ENCODE measurements around the gene TRHDE. TPM values are rescaled to one million over a fixed set of nuclear protein-coding genes. Genes with fewer than 3 reads are reported as not detected.

The TRHDE gene
- total RNA-seq, 1 experiment from 2014 or later = not detected

DNA sequence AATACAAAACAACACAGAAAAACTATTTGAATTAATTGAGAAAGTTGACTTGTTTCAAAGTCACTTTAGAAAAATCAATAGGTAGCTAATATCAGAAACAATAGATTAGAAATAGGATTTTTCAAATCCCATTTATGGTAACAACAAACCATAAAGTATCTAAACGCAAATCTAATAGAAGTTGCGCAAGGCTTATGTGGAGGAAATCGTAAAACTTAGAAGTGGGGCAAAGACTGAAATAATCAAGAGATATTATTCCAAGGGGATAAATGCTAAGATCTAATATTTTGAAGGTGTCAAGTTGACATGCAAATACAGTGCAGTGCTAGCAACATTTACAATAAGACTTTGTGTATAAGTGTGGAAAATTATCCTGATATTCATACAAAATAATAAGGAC, 87.2 kb downstream of the TRHDE start:
- CTCF ChIA-PET = no interaction called here
- Mint-ChIP-seq H3K27me3 (ENCODE audit: insufficient read depth, unreplicated experiment) (no peaks in the 10 kb centered on the region), H3K4me1 (ENCODE audit: insufficient read depth, unreplicated experiment) (no peaks in the 10 kb centered on the region), H3K27ac (ENCODE audit: low read depth, unreplicated experiment) (no peak overlapping the region), H3K36me3 (ENCODE audit: insufficient read depth, unreplicated experiment) (no peaks in the 10 kb centered on the region), H3K9me3 (ENCODE audit: unreplicated experiment) (peaks cover 11% of the 10 kb centered on the region), H3K4me3 (ENCODE audit: unreplicated experiment) (no peak overlapping the region)
- no TSS peak for BruUV-seq (replicated peaks)
- POLR2A ChIA-PET = no interaction called here
- intact Hi-C loops (cut with micrococcal nuclease) = no loop called here
- TF ChIP-seq, protein P1, sequence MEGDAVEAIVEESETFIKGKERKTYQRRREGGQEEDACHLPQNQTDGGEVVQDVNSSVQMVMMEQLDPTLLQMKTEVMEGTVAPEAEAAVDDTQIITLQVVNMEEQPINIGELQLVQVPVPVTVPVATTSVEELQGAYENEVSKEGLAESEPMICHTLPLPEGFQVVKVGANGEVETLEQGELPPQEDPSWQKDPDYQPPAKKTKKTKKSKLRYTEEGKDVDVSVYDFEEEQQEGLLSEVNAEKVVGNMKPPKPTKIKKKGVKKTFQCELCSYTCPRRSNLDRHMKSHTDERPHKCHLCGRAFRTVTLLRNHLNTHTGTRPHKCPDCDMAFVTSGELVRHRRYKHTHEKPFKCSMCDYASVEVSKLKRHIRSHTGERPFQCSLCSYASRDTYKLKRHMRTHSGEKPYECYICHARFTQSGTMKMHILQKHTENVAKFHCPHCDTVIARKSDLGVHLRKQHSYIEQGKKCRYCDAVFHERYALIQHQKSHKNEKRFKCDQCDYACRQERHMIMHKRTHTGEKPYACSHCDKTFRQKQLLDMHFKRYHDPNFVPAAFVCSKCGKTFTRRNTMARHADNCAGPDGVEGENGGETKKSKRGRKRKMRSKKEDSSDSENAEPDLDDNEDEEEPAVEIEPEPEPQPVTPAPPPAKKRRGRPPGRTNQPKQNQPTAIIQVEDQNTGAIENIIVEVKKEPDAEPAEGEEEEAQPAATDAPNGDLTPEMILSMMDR (IDR thresholded peaks at IDR 0.05; ENCODE audit: unreplicated experiment) = no peak
- no peak for DNase-seq (ENCODE audit: unreplicated experiment)

DNA sequence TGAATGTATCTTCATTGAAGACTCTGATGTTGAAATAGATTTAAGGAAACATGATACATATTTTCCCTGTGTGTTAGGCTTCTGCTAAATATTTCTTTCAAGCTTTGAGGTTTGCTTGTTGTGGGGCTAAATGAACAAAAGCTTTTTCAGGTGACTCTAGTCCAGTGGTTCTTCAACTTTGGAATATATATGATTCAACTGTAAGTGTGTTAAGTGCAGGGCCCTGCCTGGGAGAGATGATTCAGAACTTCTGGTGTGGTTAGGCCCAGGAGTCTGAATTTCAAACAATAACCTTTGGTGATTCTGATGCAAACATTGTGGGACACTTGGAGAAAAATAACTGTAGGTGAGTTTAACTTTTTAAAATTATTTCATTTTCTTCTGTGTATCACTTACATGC, 93.0 kb downstream of the TRHDE start:
- intact Hi-C loops (cut with micrococcal nuclease) = no loop called here
- no peak overlapping the region for H3K4me3 Mint-ChIP-seq (ENCODE audit: unreplicated experiment)
- H3K36me3 Mint-ChIP-seq (ENCODE audit: insufficient read depth, unreplicated experiment) = no peaks in the 10 kb centered on the region
- H3K4me1 Mint-ChIP-seq (ENCODE audit: insufficient read depth, unreplicated experiment) = no peaks in the 10 kb centered on the region
- BruUV-seq (replicated peaks) = no TSS peak
- no peak for DNase-seq (ENCODE audit: unreplicated experiment)
- no peaks in the 10 kb centered on the region for H3K9me3 Mint-ChIP-seq (ENCODE audit: unreplicated experiment)
- no peaks in the 10 kb centered on the region for H3K27me3 Mint-ChIP-seq (ENCODE audit: insufficient read depth, unreplicated experiment)
- POLR2A ChIA-PET = no interaction called here
- no peak overlapping the region for H3K27ac Mint-ChIP-seq (ENCODE audit: low read depth, unreplicated experiment)
- CTCF ChIA-PET = no interaction called here
- TF ChIP-seq, protein P1 (IDR thresholded peaks at IDR 0.05; ENCODE audit: unreplicated experiment) = no peak

DNA sequence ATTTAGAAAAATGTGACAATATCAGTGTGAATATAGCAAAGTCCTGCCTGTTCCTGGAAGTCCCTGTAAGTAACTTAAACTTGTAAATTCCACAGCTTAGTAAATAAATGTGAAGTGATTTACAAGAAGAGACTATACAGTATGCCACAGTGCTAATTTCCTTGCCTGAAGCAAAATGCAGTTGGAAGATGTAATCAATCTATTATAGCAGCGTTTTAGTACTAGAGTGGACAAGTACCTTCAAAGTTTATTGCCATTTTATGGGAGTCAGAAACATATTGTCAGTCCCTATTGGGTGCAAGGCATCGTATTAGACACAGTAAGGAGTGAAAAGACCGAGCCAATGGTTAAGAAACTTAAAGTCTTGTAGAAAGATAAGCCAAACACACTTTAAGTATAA, 94.1 kb downstream of the TRHDE start:
- Mint-ChIP-seq H3K36me3 (ENCODE audit: insufficient read depth, unreplicated experiment) (no peaks in the 10 kb centered on the region), H3K4me1 (ENCODE audit: insufficient read depth, unreplicated experiment) (no peaks in the 10 kb centered on the region), H3K27ac (ENCODE audit: low read depth, unreplicated experiment) (no peak overlapping the region), H3K27me3 (ENCODE audit: insufficient read depth, unreplicated experiment) (no peaks in the 10 kb centered on the region), H3K9me3 (ENCODE audit: unreplicated experiment) (no peaks in the 10 kb centered on the region), H3K4me3 (ENCODE audit: unreplicated experiment) (no peak overlapping the region)
- POLR2A ChIA-PET = no interaction called here
- intact Hi-C loops (cut with micrococcal nuclease) = no loop called here
- DNase-seq (ENCODE audit: unreplicated experiment) = no peak
- CTCF ChIA-PET = interaction anchor here (0.6 kb wide), 1 partner anchor 64 kb away, joined by 3 read pairs; no protein-coding TSS in a partner anchor
- TF ChIP-seq, protein P1 (IDR thresholded peaks at IDR 0.05; ENCODE audit: unreplicated experiment) = no peak
- BruUV-seq (replicated peaks) = no TSS peak

DNA sequence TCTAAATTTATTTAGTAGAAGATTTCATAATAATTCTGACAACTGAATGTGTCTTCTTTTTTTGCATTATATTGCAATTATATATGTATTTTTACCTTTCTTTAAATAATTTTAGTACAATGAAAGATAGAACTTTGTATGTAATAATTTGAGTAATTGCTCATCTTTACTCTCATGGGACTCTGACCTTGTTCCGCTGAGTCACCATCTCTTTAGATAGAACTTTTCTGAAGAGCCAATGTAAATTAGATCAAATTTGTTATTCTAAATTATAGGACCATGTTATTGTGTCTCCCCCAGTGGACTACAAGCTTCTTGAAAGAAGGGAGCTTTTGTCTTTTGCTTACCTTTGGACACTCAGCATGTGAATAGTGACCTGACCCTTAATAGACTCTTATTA, 96.1 kb downstream of the TRHDE start:
- ChIA-PET CTCF (no interaction called here), POLR2A (no interaction called here)
- H3K9me3 Mint-ChIP-seq (ENCODE audit: unreplicated experiment) = no peaks in the 10 kb centered on the region
- no TSS peak for BruUV-seq (replicated peaks)
- TF ChIP-seq, protein P1 (IDR thresholded peaks at IDR 0.05; ENCODE audit: unreplicated experiment) = no peak
- no peak overlapping the region for H3K27ac Mint-ChIP-seq (ENCODE audit: low read depth, unreplicated experiment)
- H3K36me3 Mint-ChIP-seq (ENCODE audit: insufficient read depth, unreplicated experiment) = no peaks in the 10 kb centered on the region
- intact Hi-C loops (cut with micrococcal nuclease) = no loop called here
- no peaks in the 10 kb centered on the region for H3K4me1 Mint-ChIP-seq (ENCODE audit: insufficient read depth, unreplicated experiment)
- H3K4me3 Mint-ChIP-seq (ENCODE audit: unreplicated experiment) = no peak overlapping the region
- H3K27me3 Mint-ChIP-seq (ENCODE audit: insufficient read depth, unreplicated experiment) = no peaks in the 10 kb centered on the region
- no peak for DNase-seq (ENCODE audit: unreplicated experiment)

All from MCF 10A (cell line).